GM12801 (cell line): ENCODE measurements around the gene DLL1.

ENCODE experiments used
- CTCF ChIP-seq: IDR thresholded peaks from one replicate; pipeline ENCODE4 v1.5.1; 2011; ENCODE audit warnings: control low read depth; ENCODE audit not compliant: insufficient read length; ENCODE audit errors: extremely low read depth

DLL1 gene, protein sequence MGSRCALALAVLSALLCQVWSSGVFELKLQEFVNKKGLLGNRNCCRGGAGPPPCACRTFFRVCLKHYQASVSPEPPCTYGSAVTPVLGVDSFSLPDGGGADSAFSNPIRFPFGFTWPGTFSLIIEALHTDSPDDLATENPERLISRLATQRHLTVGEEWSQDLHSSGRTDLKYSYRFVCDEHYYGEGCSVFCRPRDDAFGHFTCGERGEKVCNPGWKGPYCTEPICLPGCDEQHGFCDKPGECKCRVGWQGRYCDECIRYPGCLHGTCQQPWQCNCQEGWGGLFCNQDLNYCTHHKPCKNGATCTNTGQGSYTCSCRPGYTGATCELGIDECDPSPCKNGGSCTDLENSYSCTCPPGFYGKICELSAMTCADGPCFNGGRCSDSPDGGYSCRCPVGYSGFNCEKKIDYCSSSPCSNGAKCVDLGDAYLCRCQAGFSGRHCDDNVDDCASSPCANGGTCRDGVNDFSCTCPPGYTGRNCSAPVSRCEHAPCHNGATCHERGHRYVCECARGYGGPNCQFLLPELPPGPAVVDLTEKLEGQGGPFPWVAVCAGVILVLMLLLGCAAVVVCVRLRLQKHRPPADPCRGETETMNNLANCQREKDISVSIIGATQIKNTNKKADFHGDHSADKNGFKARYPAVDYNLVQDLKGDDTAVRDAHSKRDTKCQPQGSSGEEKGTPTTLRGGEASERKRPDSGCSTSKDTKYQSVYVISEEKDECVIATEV

DNA sequence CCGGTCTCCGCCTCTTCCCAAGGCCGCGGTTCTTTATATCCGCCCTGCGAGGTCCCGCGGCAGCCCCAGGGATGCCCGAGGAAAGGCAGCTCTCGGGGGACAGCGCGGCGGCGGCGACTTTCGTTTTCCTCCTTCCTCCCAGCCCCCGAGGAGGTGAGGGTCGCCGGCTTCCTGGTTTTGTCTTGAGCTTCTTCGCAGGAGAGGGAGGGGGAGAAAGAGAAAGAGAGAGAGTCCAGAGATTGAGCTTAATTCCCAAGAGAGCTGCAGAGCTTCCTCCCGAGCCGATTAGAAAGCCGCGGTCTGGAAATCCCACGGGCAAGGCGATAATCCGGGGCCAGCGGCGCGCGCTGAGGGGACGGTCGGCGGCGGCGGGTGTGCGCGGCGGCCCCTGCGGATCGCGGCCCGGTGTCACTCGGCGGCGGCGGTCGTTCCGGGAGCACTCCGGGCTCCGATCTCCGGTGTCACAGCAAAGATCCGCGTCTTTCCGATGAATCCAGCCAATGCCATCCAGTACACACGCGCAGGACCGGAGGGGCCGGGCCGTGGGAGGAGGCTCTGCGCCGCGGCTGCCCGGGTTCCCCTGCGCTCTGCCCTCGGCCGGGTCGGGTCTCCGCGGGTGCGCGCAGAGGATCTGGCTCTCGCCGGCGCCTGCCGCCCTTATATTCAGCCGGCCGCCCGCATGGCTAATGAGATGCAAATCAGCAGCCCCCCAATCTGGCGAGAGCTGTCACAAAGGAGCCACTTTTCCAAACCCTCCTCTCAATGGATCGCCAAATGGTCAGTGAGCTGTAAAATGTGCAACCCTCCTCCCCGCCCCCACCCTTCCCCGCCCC lies at the start of gene DLL1:
Gene DLL1 (minus strand): TSS at position 783 of the 833 bp plus-strand sequence. CDS start 939 bp downstream, outside the sequence.
- no peak for TF ChIP-seq CTCF

- no peak for TF ChIP-seq CTCF
These were observed 38.4 kb upstream of the DLL1 start for GRCh38 chr6:170329321-170329720.

DNA sequence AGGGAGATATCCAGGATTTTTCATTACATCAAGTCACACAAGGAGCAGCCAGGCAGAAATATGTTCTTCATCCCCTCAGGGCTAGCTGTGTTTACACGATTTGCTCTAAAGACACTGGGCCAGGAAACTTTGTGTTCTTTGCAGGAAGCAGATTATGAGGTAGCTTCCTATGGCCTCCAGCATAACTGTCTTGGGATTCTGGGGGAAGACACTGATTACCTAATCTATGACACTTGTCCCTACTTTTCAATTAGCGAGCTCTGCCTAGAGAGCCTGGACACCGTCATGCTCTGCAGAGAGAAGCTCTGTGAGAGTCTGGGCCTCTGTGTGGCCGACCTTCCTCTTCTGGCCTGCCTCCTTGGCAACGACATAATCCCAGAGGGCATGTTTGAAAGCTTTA lies 26.8 kb upstream of the DLL1 start:
- no peak for TF ChIP-seq CTCF

DNA sequence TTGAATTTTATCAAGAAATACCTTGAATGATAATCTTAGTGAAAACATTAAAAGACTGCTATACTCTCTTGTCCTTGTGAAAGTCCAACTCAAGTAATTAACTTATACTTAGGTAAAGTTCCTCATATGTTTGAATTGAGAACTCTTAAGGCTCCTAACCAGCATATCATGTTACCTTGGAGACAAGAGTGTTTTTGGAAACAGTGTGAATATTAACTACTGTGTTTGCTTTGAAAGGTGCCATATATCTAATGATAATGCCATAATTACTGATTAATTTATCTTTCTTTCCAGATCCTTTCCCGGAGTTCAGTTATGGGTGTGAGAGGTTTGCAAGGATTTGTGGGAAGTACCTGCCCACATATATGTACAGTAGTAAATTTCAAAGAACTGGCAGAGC lies 26.2 kb upstream of the DLL1 start:
- no peak for TF ChIP-seq CTCF

- no peak for TF ChIP-seq CTCF
These were observed 25.2 kb upstream of the DLL1 start for GRCh38 chr6:170316071-170316470.

- TF ChIP-seq CTCF: no peak
These were observed 24.1 kb upstream of the DLL1 start for GRCh38 chr6:170314983-170315382.
